HG02759 (cell line): Measurements from ENCODE around the gene DAPP1.
"Not testable (repeated sequence)": the region's sequence is repeated elsewhere in the genome, so short reads cannot be mapped to it uniquely, and the experiment has no call there.

ENCODE experiments used
- ATAC-seq: cut with Tn5 transposase; IDR thresholded peaks from one replicate; pipeline ENCODE4 v1.9.1; 2021; ENCODE audit warnings: mild to moderate bottlenecking, moderate library complexity; ENCODE audit not compliant: unreplicated experiment

DAPP1 gene

GRCh38 chr4:99816545-99817308, at the start of gene DAPP1:
Gene DAPP1, plus strand, starts transcription at chr4:99816827. Its CDS starts 87 bp downstream, at chr4:99816914.
- ATAC-seq: peak; percentile 94

- not testable (repeated sequence) for ATAC-seq
Observed at GRCh38 chr4:99770842-99771241, 45.8 kb upstream of the DAPP1 start.

GRCh38 chr4:99783940-99784339, 32.7 kb upstream of the DAPP1 start:
- ATAC-seq: no peak

GRCh38 chr4:99784842-99785241, 31.8 kb upstream of the DAPP1 start:
- no peak for ATAC-seq

GRCh38 chr4:99790796-99791617, 25.6 kb upstream of the DAPP1 start:
- ATAC-seq: no peak

- no peak for ATAC-seq
Observed at GRCh38 chr4:99800332-99801004, 16.2 kb upstream of the DAPP1 start.

- no peak for ATAC-seq
Observed at GRCh38 chr4:99801005-99801699, 15.5 kb upstream of the DAPP1 start.

GRCh38 chr4:99803566-99804101, 13.0 kb upstream of the DAPP1 start:
- no peak for ATAC-seq

- ATAC-seq: no peak
Observed at GRCh38 chr4:99806545-99806944, 10.1 kb upstream of the DAPP1 start.

GRCh38 chr4:99807666-99808065, 9.0 kb upstream of the DAPP1 start:
- no peak for ATAC-seq

GRCh38 chr4:99808260-99808857, 8.3 kb upstream of the DAPP1 start:
- peak; percentile 87 for ATAC-seq

- ATAC-seq: no peak
Observed at GRCh38 chr4:99809326-99809725, 7.3 kb upstream of the DAPP1 start.

GRCh38 chr4:99810536-99810935, 6.1 kb upstream of the DAPP1 start:
- ATAC-seq: no peak

GRCh38 chr4:99811117-99811516, 5.5 kb upstream of the DAPP1 start:
- ATAC-seq: no peak

- ATAC-seq: no peak
Observed at GRCh38 chr4:99811850-99812249, 4.8 kb upstream of the DAPP1 start.

GRCh38 chr4:99815597-99816011, 1.0 kb upstream of the DAPP1 start:
- ATAC-seq: no peak

- peak; percentile 17 for ATAC-seq
Observed at GRCh38 chr4:99817309-99817890, 773 bp downstream of the DAPP1 start.

GRCh38 chr4:99818661-99819060, 2.0 kb downstream of the DAPP1 start:
- no peak for ATAC-seq

GRCh38 chr4:99821918-99822503, 5.4 kb downstream of the DAPP1 start:
- peak; percentile 81 for ATAC-seq
